Head of caudate nucleus (tissue), 42 donors: Measurements from ENCODE around the gene KRT73.
A peak's percentile ranks its signal among the peaks of the same experiment; 100 is the strongest.

Experiments used
- DNase-seq, 42 donors: peaks; one replicate each; pipeline versions ENCODE4 v3.0.0 to v3.0.0-alpha.2; 2020 to 2021; ENCODE audit warnings: mixed read lengths in 7 of 42
- intact Hi-C: fragments of 100-400 bp; cut with DNase I; formaldehyde crosslinking; loops from one replicate; pipeline ENCODE4 v1.15.0; 2022

Gene KRT73

DNA sequence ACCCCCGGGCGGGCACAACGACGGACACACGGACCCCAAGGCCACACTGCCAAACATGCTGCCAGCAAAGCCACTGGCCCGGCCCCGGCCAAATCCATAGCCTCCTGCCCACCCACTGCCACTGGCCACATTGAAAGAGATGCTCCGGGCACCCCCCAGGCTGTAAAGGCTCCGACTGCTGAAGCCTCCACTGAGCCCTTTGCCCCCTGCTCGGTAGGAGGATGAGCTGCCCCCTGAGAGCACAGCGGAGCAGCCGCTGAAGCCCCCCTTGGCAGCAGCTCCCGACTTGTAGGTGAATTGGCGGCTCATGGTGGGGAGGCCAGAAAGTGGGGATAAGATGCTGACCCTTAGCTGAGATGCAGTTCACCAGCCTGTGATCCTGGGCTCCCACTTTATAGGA lies at the start of gene KRT73:
Gene KRT73 (minus strand): TSS at position 344 of the 400 bp plus-strand sequence. CDS start 35 bp downstream, at position 309.
- intact Hi-C loops: no loop called here
- DNase-seq: peak in 1 of 42 donors; percentile 16

DNA sequence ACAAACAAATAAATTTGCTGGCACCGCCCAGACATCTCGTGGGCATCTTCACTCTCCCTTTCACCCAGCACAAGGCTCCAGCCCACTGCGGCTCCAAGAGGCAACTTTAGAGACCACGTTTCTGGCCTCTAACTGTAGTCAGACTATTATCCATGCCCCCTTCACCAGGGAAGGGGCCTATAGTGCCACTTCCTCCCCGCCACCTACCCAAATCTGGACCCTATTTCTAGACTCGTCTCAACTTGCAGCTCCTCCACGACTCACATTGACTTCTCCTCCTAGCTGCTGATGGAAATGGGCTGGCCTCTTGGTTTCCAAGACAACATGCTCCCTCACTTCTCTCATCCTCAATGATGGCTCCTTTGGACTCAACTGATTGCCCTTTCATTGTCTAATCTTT lies 49.6 kb upstream of the KRT73 start:
- intact Hi-C loops: no loop called here
- DNase-seq: no peak

DNA sequence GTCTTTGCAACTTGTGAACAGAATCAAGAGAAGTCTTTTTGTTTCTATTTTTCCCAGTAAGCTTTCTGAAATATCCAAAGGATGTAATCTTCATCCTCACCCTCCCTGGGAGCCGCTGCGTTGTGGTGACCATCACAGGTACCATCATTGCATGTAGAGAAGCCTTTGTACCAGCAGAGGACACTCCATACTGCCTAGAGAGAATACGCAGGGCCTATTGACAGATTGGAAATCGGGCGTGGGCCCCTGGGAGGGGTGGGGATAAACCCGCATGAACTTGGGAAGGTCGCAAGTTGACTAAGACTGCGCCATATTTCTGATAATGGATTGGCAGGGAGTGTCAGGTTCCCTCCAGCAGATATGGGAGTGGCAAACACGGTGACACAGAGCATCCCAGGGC lies 49.1 kb upstream of the KRT73 start:
- intact Hi-C loops: no loop called here
- no peak for DNase-seq

DNA sequence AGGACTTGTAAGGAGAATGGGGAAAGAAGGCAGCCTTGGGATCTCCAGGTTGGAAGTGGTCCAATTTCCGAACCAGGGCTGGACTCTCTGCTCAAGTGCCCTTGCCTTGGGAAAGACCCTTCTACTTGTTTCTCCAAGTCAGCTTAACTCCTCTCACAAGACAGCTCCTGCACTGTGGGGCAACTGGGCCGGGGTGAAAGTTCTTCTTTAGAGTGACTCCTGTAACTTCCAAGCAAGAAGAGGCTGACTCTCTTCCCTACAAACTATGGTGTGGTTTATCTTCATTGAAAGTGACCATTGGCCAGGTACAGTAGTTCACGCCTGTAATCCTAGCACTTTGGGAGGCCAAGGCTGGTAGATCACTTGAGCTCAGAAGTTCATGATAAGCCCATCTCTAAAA lies 48.1 kb upstream of the KRT73 start:
- intact Hi-C loops: no loop called here
- no peak for DNase-seq

DNA sequence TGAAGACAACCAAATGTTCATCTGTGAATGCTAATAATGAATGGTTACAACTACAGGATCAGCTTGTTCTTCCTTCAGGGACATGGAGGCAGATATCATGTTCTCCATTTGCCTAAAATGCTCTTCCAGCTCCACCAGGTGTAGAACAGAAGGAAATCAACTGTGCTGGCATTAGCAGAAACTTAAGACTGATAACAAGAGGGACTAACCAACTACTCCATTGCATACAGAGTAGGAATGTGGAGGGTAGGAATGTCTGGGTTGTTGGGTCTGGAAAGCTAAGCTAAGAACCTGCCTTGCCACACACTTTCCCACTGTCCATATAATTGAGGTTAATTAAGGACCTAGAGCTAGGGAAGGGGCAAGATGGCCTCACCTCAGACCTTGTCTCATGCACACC lies 45.1 kb upstream of the KRT73 start:
- DNase-seq: no peak
- intact Hi-C loops: no loop called here

DNA sequence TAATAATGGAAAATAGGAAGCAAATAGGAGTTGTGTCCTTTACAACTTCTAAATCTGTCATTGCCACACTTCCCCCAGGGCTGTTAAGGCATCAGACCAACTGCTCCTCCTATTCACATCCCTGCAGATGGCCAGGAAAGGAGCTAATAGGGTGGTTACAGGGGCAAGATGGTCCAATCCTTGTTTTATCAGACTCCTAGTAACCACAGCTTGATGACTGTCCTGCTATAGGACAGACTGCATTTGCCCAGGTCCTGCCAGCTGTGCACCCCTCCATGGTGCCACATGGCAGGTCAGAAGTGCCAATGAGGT lies 44.5 kb upstream of the KRT73 start:
- intact Hi-C loops: no loop called here
- no peak for DNase-seq

DNA sequence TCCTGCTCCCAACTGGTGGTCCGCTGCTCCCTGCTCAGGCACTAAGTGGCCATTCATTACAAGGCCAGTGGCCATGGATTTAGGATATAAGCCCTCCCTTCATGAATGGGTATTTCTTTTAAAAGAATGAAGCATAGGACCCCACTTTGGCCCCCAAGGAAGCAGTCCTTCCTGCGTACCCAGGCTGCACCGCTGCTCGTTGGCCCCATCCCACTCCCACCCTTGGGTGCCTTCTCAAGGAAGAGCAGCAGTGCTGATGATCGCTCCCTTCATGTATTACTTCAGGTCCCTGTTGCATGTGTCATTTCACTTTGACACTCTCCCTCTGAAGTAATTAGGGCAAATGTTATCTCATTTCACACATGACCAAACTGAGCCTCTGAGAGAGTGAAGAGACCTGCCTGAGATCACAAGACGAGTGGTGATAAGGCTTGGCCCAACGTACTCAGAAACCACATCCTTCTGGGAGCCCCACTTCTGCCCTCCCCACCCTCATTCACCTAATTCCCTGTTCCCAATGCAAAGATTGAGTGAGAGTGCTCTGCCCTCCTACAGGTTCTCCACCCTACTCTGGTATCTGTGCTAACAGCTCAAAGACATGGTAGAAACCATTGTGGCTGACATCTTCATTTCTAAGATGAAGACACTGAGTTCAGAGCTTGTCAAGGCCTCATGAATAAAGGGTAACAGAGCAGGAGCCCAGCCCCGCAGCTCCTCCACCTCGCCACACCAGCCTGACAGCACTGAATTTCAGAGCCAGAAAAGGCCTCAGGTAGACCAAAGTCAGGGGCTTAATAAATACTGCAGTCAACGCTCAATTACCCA lies 43.9 kb upstream of the KRT73 start:
- intact Hi-C loops: no loop called here
- DNase-seq: no peak

DNA sequence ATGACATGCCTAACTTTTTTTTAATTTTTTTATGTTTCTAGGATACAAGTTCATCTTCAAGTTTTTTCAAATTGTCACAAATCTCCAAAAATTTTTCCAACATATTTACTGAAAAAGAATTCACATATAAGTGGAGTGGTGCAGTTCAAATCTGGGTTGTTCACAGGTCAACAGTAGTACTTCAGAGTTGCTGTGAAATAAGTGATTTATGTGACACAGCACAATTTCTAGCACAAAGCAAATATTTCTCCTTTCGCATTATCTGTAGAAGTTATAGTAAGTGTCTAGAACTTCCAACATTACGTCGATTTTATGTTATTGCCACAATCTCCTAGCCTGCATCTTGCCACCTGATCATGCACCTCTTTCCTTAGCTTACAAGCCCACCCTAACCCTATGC lies 43.3 kb upstream of the KRT73 start:
- intact Hi-C loops: no loop called here
- no peak for DNase-seq

DNA sequence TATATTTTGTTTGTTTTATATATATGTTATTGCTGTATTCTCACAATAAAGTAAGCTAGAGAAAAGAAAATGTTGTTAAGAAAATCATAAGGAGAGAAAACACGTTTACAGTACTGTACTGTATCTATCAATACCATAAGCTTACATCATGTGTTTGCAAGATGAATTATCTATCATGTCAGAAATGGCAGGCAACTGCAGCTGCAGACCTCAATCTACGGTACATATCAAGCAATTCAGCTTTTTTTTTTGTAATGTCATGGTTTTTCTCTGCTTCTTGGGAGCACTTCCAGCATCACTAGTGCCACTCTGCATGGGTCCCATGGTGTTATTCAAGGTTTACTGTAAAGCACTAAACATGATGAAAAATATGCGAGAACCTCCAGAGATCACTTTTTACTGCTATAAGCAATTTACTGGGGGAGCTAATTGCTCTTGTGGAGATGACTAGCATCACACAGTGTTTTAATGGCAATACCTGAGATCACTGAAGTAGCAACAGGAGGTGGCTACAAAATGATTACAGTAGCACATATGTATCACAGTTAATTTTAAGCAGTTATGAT lies 42.7 kb upstream of the KRT73 start:
- intact Hi-C loops: no loop called here
- no peak for DNase-seq

DNA sequence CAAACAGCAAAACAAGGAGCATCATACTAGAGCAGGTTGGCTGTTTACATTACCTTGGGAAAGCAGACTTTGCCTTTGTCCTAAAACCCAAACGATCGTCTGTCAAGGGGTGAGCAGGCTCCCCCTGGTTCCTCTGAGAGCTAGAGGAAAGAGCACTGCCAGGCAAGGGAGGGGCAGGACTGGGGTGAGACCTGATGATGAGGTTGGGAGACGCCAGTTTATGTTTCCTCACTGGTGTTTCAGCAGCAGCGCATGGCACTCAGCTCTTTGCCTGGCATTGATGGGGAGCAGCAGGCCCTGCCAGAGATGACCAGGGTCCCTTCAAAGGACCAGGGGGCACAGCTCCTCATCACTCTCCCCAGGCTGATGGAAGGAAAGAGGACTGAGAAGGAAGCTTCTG lies 41.6 kb upstream of the KRT73 start:
- intact Hi-C loops: no loop called here
- no peak for DNase-seq

DNA sequence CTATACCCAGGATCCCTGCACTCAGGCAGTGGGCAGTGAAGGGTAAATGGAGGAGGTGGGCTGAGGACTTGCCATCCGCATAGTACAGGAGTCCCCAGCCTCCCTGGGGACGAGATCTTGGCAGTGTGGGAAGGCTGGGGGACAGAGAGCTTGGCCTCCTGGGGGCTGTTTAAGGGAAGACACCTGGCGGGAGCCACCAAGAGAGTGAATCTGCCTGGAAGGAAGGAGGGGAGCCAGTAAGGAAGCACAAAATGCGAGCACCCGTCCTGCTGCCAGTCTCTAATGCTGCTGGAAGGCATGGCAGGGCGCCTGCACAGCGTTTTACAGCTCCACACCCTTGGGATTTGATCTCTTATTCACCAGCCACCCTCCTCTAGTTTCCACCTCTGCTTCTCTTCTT lies 41.0 kb upstream of the KRT73 start:
- intact Hi-C loops: no loop called here

DNA sequence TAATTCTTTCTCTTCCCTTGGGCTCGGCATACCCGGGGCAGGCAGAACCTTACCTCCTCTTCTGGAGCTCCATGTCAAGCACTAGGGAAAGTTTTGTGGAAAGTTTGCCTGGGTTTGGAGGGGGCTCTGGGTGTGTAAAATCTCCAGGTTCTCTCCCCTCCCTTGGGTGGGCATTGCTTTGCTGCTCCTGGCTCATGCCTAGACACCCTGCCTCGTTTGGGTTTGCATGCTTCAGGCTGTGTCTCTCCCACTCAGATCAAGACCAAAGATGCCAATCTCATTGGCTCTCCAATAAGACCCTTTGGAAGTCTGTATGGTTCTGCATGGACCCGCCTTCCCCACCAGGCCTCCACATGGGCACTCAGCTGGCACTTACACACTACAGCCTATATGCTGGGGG lies 39.8 kb upstream of the KRT73 start:
- intact Hi-C loops: no loop called here
- DNase-seq: no peak

More for the DNA sequence above, 41.0 kb upstream of the KRT73 start:
- no peak for DNase-seq

DNA sequence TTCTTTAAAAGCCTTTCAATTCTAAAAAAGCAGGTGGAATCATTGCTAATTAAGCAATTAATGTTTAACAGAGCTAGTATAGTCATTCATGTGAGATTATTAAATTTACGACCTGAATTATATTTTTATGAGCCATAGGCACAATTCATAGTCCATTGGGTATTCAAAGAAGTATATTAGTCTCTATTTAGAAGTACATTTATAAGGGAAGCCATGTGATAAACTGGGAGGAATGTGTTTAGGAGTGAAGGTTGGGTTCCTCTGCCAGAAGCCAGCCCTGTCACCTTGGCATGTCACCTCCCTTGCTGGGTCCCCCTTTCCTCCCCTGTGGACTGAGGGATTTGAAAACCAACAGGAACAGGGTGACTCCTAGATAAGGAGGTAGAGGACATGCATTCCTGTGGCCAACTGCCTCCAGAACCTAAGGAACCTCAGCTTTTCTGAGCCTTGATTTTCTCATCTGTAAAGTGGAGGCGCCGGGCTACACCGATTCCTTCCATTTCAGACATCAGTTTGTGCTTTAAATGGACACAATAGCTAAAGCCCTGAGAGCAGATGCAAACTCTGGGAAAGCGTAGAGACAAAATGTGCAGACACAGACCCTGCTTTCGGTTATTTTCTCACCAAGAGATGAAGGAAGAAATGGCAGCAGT lies 39.0 kb upstream of the KRT73 start:
- DNase-seq: no peak
- intact Hi-C loops: no loop called here

DNA sequence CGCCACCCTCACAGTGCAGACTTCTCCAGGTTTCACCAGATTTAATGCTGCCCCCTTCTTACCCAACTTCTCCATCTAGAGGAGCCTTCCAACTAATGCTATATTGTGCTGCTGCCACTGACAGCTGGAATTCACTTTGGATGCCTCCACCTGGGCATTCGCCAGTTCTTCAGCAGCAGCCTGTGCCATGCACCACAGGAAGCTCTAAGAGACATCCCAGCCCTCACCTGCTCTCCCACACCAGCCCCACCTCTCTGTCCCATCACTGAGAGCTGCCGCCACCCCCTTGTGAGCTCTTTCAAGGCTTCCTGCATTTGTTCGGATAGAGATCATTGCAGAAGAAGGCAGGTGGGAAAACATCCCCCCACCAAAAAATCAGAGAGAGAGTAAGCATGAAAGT lies 38.3 kb upstream of the KRT73 start:
- DNase-seq: no peak
- intact Hi-C loops: no loop called here

DNA sequence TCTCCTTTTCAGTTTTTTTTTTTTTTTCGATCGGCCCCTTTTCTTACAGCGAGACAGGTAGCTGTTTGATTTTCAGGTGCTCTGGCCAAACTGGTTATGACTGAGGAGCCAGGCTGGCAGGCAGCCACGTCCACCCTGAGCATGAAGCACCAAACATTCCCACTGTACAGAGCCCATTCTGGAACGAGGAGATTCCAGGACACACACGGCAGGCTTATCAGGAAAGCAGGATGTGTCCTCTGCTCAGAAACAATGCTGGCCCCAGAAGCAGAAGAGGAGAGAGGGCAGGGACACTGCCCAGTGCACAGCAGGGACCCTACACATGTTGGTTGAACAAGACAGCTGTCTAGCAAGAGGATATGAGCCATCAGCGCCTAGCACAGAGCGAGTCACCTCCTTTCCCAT lies 37.4 kb upstream of the KRT73 start:
- intact Hi-C loops: no loop called here
- no peak for DNase-seq

DNA sequence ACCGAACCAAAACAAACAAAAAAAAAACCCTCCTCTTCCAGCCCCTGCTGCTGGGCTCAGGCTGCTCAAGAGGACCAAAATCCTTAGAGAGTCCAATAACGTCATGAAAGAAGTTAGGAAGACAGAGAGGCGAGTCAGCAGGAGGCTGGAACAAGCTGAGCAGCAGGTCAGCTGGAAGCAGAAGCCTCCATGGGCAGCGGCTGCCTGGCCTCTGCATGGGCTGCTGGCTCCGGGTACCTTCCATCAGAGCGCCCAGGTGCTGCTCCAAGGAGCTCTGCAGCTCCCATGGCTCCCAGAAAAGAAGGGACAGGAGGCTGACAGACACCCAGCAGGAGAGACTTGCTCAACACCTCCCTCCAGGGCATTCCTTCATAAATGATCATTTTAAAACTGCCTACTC lies 36.9 kb upstream of the KRT73 start:
- intact Hi-C loops: no loop called here

DNA sequence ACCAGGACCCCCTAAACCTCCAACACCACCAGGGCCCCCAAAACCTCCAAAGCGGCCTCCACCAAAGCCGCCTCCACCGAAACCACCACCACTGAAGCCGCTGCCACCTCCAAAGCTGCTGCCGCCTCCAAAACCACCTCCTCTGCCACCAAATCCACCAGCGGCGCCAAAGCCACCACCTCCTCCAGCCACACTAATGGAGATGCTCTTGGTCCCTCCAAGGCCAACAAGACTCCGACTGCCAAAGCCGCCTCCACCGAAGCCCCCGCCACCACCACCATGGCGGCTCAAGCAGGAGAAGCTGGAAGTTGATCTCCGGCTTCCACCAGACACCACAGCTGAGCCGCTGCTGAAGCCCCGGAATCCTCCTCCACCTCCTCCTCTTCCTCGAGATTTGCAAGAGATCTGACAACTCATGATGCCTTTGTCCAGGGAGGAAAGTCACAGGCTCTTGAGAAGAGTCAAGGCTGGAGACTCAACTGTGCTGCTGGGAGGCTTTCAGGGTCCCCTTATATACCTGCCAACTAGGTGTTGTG lies 33.4 kb upstream of the KRT73 start, which contains the start of gene KRT2:
Gene KRT2 (minus strand): TSS at position 486 of the 536 bp plus-strand sequence. CDS start 69 bp downstream, at position 417.
- DNase-seq: no peak
- intact Hi-C loops: no loop called here

More for the DNA sequence above, 36.9 kb upstream of the KRT73 start:
- DNase-seq: no peak

DNA sequence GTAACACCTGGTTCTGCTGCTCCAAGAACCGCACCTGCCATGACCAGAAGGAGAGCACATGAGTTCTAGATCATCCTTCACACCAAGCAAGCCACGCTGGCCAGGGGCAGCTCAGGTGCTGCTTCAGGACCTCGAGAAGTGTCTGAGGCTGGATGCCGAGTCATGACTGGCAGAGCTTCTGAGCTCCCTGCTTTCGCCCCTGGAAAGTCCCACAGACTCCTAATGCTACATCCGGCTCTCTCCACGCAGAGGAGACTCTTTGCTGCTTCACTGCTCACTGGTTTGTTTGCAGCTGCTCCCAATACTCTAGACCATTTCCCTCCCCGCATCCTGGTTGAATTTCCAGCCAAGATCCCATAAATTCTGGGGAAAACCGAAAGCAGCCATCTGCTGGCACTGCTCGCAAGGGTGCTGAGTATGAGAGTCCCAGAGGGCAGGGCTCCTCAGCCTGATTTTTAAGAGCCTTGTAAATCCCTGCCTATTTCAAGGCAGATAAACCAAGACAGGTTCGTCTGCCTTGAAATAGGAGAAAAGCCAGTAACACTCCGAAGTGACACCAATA lies 32.2 kb upstream of the KRT73 start:
- DNase-seq: no peak
- intact Hi-C loops: no loop called here

DNA sequence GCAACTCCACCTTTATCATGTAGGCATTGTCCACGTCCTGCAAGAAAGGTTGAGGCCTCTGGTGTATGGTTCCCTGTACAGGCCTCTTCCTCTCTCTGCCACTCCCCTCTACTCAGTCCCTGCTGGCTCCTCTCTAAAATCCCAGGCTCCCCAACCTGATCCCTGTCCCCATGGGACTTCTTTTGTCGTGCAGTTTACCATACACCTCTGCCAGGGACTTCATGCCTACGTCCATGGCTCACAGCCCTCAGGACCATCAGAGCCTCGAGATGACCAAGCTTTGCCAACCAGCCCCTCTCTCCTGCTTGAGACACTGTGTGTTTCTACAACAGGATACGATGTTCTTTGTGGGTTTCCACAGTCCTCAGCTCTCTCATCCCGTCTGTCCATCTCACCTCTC lies 30.7 kb upstream of the KRT73 start:
- intact Hi-C loops: no loop called here
- DNase-seq: no peak

DNA sequence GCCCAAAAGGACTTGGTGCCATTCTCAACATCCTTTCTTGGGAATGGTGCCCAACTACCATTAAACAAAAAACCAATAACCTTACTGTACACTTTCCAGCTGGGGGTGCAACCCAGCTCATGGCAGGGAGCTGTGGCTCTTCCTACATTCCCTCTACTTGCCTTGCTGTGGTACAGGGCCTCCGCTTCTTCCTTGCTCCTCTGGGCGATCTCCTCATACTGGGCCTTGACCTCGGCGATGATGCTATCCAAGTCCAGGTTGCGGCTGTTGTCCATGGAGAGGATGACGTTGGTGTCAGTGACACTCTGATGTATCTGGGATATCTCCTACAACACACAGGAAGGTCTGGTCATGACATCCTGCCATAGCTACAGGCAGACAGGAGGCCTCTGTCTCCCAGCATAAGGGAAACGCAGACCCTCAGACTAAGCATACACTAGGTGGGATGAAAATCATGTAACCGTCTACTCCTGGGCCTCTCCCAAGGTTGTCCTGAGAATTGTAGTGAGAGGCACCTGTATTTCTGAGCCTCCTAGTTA lies 29.7 kb upstream of the KRT73 start:
- DNase-seq: peak in 1 of 42 donors; percentile 22

More for the DNA sequence above, 29.7 kb upstream of the KRT73 start:
- intact Hi-C loops: no loop called here
